Mesothelial cell of epicardium (in vitro differentiated cells): ENCODE data around the gene DPP6. TPM values are rescaled to one million over a fixed set of nuclear protein-coding genes. Genes with fewer than 3 reads are reported as not detected.

Experiments used
- DNase-seq, 2 experiments: peaks; one replicate each; pipeline ENCODE4 v3.0.0; 2021; ENCODE audit warnings: low spot score in 2 of 2; ENCODE audit not compliant: unreplicated experiment in 2 of 2
- H3K27ac Mint-ChIP-seq: 2 replicates; pipeline ENCODE4 v1.8.0; 2021; ENCODE audit warnings: mixed read lengths
- H3K27me3 Mint-ChIP-seq: 2 replicates; pipeline ENCODE4 v1.8.0; 2021; ENCODE audit warnings: low read depth, mixed read lengths
- H3K36me3 Mint-ChIP-seq: 2 replicates; pipeline ENCODE4 v1.8.0; 2021; ENCODE audit warnings: mixed read lengths
- H3K4me1 Mint-ChIP-seq: 2 replicates; pipeline ENCODE4 v1.8.0; 2021; ENCODE audit warnings: mixed read lengths
- H3K4me3 Mint-ChIP-seq: 2 replicates; pipeline ENCODE4 v1.8.0; 2021; ENCODE audit warnings: mild to moderate bottlenecking, moderate library complexity, mixed read lengths
- H3K9me3 Mint-ChIP-seq: 2 replicates; pipeline ENCODE4 v1.8.0; 2021; ENCODE audit warnings: mixed read lengths
- CTCF ChIP-seq: fragments of 200-600 bp; sonication (generic); IDR thresholded peaks from one replicate; pipeline ENCODE4 v1.5.0; 2021; ENCODE audit warnings: antibody characterized with exemption; ENCODE audit not compliant: unreplicated experiment
- total RNA-seq: library from RNA; stranded (reverse); gene quantifications from 3 replicates; pipeline ENCODE4 v1.2.1, GENCODE V29; 2021

The DPP6 gene
- total RNA-seq, 1 donor from 2014 or later = 0.09 TPM

- peaks cover 19% of the 10 kb centered on the region for H3K27me3 Mint-ChIP-seq
These were observed 529.2 kb downstream of the DPP6 start for GRCh38 chr7:154581251-154581890.

GRCh38 chr7:154583454-154583853 is 531.3 kb downstream of the DPP6 start:
- no peaks in the 10 kb centered on the region for H3K9me3 Mint-ChIP-seq

More at GRCh38 chr7:154581251-154581890, 529.2 kb downstream of the DPP6 start:
- H3K9me3 Mint-ChIP-seq = no peaks in the 10 kb centered on the region
- H3K27ac Mint-ChIP-seq = no peak overlapping the region
- H3K4me1 Mint-ChIP-seq = peaks cover 9% of the 10 kb centered on the region
- H3K36me3 Mint-ChIP-seq = no peaks in the 10 kb centered on the region
- no peak overlapping the region for H3K4me3 Mint-ChIP-seq
- no peak for TF ChIP-seq CTCF
- no peak for DNase-seq

DNA sequence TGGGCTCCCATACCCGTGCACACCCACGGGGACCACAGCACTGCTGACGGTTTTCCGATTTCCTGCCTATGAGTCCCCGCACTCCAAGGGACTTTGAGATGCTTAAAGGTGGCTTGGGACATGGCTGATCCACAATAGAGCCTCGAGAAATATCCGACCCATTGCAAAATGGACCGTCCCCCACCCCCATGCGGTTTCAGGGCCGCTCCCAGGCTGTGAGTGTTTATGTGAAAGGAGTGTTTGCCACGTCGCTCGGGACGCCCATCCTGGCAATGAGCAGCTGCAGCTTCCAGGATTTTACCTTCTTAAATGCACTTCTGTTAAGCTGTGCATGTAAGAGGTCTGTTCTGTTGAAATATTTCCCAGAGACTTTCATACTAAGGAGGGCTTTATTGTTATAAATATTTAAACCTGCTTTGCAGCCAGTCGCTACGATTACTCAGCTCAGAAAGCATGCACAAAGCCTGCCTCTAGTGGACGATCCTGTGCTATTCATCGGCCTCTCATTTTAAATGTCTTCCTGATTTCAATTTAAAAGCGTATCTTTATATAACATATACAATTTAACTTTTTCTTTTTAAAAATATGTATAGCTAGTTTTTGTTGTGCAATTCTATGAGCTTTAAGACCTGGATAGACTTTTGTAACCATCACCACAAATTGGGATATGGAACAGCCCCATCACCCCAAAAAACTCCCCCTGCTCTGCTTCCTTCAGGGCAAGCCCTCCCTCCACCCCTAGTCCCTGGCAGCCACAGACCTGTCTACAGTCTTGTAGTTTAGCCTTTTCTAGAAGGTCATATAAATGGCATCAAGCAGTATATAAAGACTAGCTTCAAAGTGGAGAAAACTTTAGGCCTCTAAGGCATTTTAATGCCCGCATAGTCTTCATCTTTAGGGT is 532.4 kb downstream of the DPP6 start:
- no peak for TF ChIP-seq CTCF
- no peak for DNase-seq
- Mint-ChIP-seq H3K4me3 (no peak overlapping the region), H3K9me3 (no peaks in the 10 kb centered on the region), H3K36me3 (no peaks in the 10 kb centered on the region), H3K27me3 (peaks cover 23% of the 10 kb centered on the region), H3K4me1 (no peaks in the 10 kb centered on the region), H3K27ac (no peak overlapping the region)

More at GRCh38 chr7:154583454-154583853, 531.3 kb downstream of the DPP6 start:
- no peak for TF ChIP-seq CTCF
- Mint-ChIP-seq H3K4me3 (no peak overlapping the region), H3K27ac (no peak overlapping the region), H3K36me3 (no peaks in the 10 kb centered on the region), H3K27me3 (peaks cover 23% of the 10 kb centered on the region), H3K4me1 (no peaks in the 10 kb centered on the region)
- no peak for DNase-seq

DNA sequence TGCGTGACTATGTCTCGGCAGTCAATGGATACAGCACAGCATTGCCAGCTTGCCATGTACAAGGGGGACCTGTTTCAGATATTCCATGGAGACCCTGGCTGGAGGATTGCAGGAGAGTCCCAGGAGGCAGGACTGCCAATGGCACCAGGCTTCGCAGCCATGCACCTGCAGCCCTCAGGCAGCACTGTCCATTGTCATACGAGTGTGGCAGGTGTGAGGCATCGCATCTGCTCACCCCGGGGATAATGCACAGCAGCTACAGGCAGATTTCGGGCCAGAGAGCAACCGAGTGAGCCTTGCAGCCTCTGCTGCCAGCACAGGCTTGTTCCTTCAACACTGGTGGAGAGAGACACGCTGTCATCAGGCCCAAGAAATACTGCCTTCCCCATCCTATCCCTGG is 535.6 kb downstream of the DPP6 start:
- Mint-ChIP-seq H3K36me3 (no peaks in the 10 kb centered on the region), H3K27me3 (peaks cover 10% of the 10 kb centered on the region), H3K4me3 (no peak overlapping the region), H3K9me3 (no peaks in the 10 kb centered on the region), H3K27ac (no peak overlapping the region), H3K4me1 (no peaks in the 10 kb centered on the region)
- DNase-seq = no peak
- no peak for TF ChIP-seq CTCF

DNA sequence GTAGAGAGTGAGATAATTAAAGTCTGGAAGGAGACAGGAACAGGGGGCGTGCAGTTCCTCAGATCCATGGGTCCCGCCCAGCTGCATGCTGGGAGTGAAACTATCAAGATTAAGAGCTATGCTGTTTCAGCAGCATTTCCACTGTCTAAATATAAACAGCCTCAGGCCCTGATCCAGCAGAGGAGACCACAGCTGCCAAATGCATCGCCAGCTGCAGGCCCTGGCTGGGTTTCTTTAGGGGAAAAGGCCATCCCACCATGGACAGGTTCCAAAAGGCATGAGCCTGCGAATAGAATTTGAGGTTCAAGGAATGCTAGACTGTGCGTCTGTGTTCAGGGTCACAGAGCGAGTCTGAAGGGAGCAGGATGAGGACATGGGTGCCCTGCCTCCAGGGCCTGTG is 539.3 kb downstream of the DPP6 start:
- Mint-ChIP-seq H3K27me3 (peaks cover 6% of the 10 kb centered on the region), H3K9me3 (no peaks in the 10 kb centered on the region), H3K4me1 (no peaks in the 10 kb centered on the region), H3K4me3 (no peak overlapping the region), H3K27ac (no peak overlapping the region), H3K36me3 (no peaks in the 10 kb centered on the region)
- DNase-seq = no peak
- no peak for TF ChIP-seq CTCF
